Measurements from ENCODE around the gene DCDC2C.

DNA sequence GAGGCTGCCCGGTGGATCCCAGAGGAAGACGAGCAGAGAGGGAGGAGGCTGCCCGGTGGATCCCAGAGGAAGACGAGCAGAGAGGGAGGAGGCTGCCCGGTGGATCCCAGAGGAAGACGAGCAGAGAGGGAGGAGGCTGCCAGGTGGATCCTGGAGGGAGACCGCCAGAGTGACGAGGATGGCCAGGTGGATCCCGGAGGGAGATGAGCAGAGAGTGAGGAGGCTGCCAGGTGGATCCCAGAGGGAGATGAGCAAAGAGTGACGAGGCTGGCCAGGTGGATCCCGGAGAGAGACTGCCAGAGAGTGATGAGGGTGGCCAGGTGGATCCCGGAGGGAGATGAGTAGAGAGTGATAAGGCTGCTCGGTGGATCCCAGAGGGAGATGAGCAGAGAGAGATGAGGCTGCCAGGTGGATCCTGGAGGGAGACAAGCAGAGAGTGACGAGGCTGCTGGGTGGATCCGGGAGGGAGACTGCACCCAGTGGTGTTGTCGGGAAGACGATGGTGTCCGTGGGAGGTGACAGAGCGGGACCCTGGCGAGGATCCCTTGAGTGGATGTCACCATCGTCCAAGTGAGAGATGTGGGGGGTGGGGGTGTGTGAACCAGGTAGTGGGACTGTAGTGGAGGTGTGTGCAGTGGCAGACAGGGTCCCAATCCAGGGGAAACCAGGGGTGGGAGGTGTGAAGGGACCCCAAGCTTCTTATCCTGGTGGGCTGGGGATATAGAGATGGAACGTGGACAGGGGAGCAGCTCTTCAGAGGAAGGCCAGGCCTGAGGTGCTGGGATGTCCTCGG lies 22.3 kb downstream of the DCDC2C start:
- TF ChIP-seq, protein P1, sequence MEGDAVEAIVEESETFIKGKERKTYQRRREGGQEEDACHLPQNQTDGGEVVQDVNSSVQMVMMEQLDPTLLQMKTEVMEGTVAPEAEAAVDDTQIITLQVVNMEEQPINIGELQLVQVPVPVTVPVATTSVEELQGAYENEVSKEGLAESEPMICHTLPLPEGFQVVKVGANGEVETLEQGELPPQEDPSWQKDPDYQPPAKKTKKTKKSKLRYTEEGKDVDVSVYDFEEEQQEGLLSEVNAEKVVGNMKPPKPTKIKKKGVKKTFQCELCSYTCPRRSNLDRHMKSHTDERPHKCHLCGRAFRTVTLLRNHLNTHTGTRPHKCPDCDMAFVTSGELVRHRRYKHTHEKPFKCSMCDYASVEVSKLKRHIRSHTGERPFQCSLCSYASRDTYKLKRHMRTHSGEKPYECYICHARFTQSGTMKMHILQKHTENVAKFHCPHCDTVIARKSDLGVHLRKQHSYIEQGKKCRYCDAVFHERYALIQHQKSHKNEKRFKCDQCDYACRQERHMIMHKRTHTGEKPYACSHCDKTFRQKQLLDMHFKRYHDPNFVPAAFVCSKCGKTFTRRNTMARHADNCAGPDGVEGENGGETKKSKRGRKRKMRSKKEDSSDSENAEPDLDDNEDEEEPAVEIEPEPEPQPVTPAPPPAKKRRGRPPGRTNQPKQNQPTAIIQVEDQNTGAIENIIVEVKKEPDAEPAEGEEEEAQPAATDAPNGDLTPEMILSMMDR (IDR thresholded peaks at IDR 0.05): no peak
- TF ChIP-seq POLR2A (IDR thresholded peaks at IDR 0.05): no peak

Measured in uterus (tissue), 2 donors.